B cell (primary cell): ENCODE data around the gene RNF157. TPM values are rescaled to one million over a fixed set of nuclear protein-coding genes. Genes with fewer than 3 reads are reported as not detected.

Experiments used
- ATAC-seq: fragments of 200-7000 bp; cut with Tn5 transposase; one replicate; pipeline ENCODE4 v1.10.0; 2021; ENCODE audit warnings: low read depth, mild to moderate bottlenecking, moderate number of reproducible peaks, moderate library complexity
- CTCF ChIA-PET: fragments of 350-600 bp; sonication (Branson Sonifier 250); formaldehyde crosslinking; loops from one replicate; lab custom pipeline; 2021; ENCODE audit warnings: antibody characterized with exemption, inconsistent platforms; lab: Charles Lee
- POLR2A ChIA-PET: fragments of 350-600 bp; sonication (Branson Sonifier 250); formaldehyde crosslinking; loops from one replicate; lab custom pipeline; 2021; ENCODE audit warnings: antibody characterized with exemption; lab: Charles Lee
- DNase-seq: peaks from one replicate; pipeline ENCODE4 v3.0.0; 2013
- H2AFZ ChIP-seq: 2 replicates; pipeline ENCODE4 v1.6.1; 2012; ENCODE audit warnings: mild to moderate bottlenecking, low read depth, low read length; ENCODE audit not compliant: insufficient read depth, poor library complexity, severe bottlenecking
- H3K27ac ChIP-seq, 2 donors: 1 replicate in 1 of 2; 2 replicates in 1 of 2; pipeline ENCODE4 v1.5.1; 2012 to 2013; ENCODE audit warnings: low read length in 2 of 2, mild to moderate bottlenecking in 2 of 2, moderate library complexity in 1 of 2
- H3K27me3 ChIP-seq, 4 experiments: fragments of 200-600 bp in 1 of 4; sonication (generic) in 1 of 4; replicated peaks in 1 of 4; 1 replicate in 2 of 4; 2 replicates in 2 of 4; pipeline versions ENCODE4 v1.6.1 to v1.7.0; 2013 to 2016; ENCODE audit warnings: low read length in 3 of 4, mild to moderate bottlenecking in 2 of 4, mixed read lengths in 1 of 4, moderate library complexity in 1 of 4; ENCODE audit not compliant: insufficient read depth in 4 of 4, control insufficient read depth in 3 of 4; ENCODE audit errors: control extremely low read depth in 1 of 4
- H3K36me3 ChIP-seq, 2 experiments: replicated peaks in 1 of 2; 1 replicate in 1 of 2; 2 replicates in 1 of 2; pipeline versions ENCODE4 v1.6.1 to v1.7.1; 2013; ENCODE audit warnings: low read length in 1 of 2; ENCODE audit not compliant: insufficient read depth in 2 of 2, control insufficient read depth in 1 of 2; ENCODE audit errors: control extremely low read depth in 1 of 2, extremely low read depth in 1 of 2
- H3K4me1 ChIP-seq, 2 donors: fragments of 200-600 bp in 1 of 2; sonication (generic) in 1 of 2; 1 replicate in 1 of 2; 2 replicates in 1 of 2; pipeline versions ENCODE4 v1.5.1 to v1.6.1; 2013 to 2017; ENCODE audit warnings: low read length in 2 of 2; ENCODE audit not compliant: control insufficient read depth in 2 of 2, insufficient read depth in 2 of 2
- H3K4me2 ChIP-seq: replicated peaks from 2 replicates; pipeline ENCODE3; 2012; ENCODE audit warnings: mild to moderate bottlenecking, low read depth, low read length; ENCODE audit not compliant: poor library complexity, severe bottlenecking
- H3K4me3 ChIP-seq, 5 experiments: fragments of 200-600 bp in 1 of 5; sonication (generic) in 1 of 5; 1 replicate in 3 of 5; 2 replicates in 2 of 5; pipeline versions ENCODE4 v1.5.1 to v1.7.0; 2011 to 2016; ENCODE audit warnings: low read length in 4 of 5, mild to moderate bottlenecking in 4 of 5, low read depth in 2 of 5, control low read depth in 1 of 5, moderate library complexity in 1 of 5; ENCODE audit not compliant: insufficient read depth in 1 of 5; ENCODE audit errors: control extremely low read depth in 1 of 5, extremely low read depth in 1 of 5
- H3K79me2 ChIP-seq: fragments of 200-600 bp; sonication (generic); one replicate; pipeline ENCODE4 v1.6.0; 2016; ENCODE audit warnings: low read length; ENCODE audit not compliant: control insufficient read depth, insufficient read depth
- H3K9ac ChIP-seq: fragments of 200-600 bp; sonication (generic); 2 replicates; pipeline ENCODE4 v1.6.1; 2017; ENCODE audit warnings: mild to moderate bottlenecking, low read length, moderate library complexity
- H3K9me3 ChIP-seq, 3 donors: one replicate each; pipeline versions ENCODE4 v1.6.1 to v1.7.1; 2013; ENCODE audit warnings: low read length in 2 of 3; ENCODE audit not compliant: control insufficient read depth in 2 of 3, insufficient read depth in 1 of 3; ENCODE audit errors: control extremely low read depth in 1 of 3
- H4K20me1 ChIP-seq: 2 replicates; pipeline ENCODE4 v1.6.0; 2012; ENCODE audit warnings: mild to moderate bottlenecking, low read length; ENCODE audit not compliant: insufficient read depth, control insufficient read depth, poor library complexity, severe bottlenecking
- H3K27ac Mint-ChIP-seq: one replicate; pipeline ENCODE4 v1.8.0; 2021; ENCODE audit warnings: mixed read lengths
- H3K27me3 Mint-ChIP-seq: one replicate; pipeline ENCODE4 v1.8.0; 2021; ENCODE audit warnings: mixed read lengths
- H3K4me1 Mint-ChIP-seq: one replicate; pipeline ENCODE4 v1.8.0; 2021; ENCODE audit warnings: mixed read lengths
- H3K4me3 Mint-ChIP-seq: one replicate; pipeline ENCODE4 v1.8.0; 2021; ENCODE audit warnings: mixed read lengths
- H3K9me3 Mint-ChIP-seq: one replicate; pipeline ENCODE4 v1.8.0; 2022; ENCODE audit warnings: mixed read lengths; ENCODE audit not compliant: insufficient read depth
- CTCF ChIP-seq: fragments of 200-600 bp; IDR thresholded peaks from one replicate; pipeline ENCODE4 v1.8.0; 2022; ENCODE audit warnings: antibody characterized with exemption, mild to moderate bottlenecking
- EZH2 ChIP-seq: IDR thresholded peaks from 2 replicates; pipeline ENCODE4 v1.6.1; 2012; ENCODE audit warnings: borderline replicate concordance, low read depth, mild to moderate bottlenecking, moderate library complexity, low read length; ENCODE audit not compliant: insufficient read depth, poor library complexity, severe bottlenecking
- WGBS: methylation state at CpG from one replicate; pipeline ENCODE4 v1.1.5; 2013; ENCODE audit warnings: missing lambda C conversion rate; ENCODE audit not compliant: insufficient coverage; 5-methylcytosine and 5-hydroxymethylcytosine counted together
- intact Hi-C: fragments of 100-400 bp; cut with micrococcal nuclease; formaldehyde crosslinking; loops from one replicate; pipeline ENCODE4 v1.10.0; 2022
- polyA plus RNA-seq: library from polyadenylated mRNA; depleted of rRNA; stranded (reverse); fragments of >200 nt; gene quantifications from 2 replicates; pipeline ENCODE4 v1.2.3, GENCODE V29; 2012
- total RNA-seq, 2 donors: library from RNA; stranded (reverse); fragments of 120-200 nt in 1 of 2; gene quantifications; 1 replicate in 1 of 2; 2 replicates in 1 of 2; pipeline versions ENCODE4 v1.2.3 to v1.2.4, GENCODE V29; 2013 to 2022

RNF157 gene
- total and polyA plus RNA-seq, 2 donors (not counting 1 experiment from before 2014, with no cell fraction given) = 0.54 to 1.2 TPM

- ChIA-PET POLR2A (no interaction called here), CTCF (interaction anchor here (0.6 kb wide), 1 partner anchor 51 kb away, joined by 3 read pairs; no protein-coding TSS in a partner anchor)
- no peak for TF ChIP-seq EZH2
- TF ChIP-seq CTCF = no peak
- H3K4me3 Mint-ChIP-seq = no peak overlapping the region
- intact Hi-C loops = no loop called here
- H3K27ac Mint-ChIP-seq = no peak overlapping the region
- Histone ChIP-seq H3K27me3 (peaks cover 0 to 5% (median 2%) of the 10 kb centered on the region in 4 experiments), H3K4me1 (no peaks in the 10 kb centered on the region), H3K9me3 (peaks cover 0 to 1% (median 0%) of the 10 kb centered on the region in 3 donors), H3K4me3 (no peak overlapping the region), H3K27ac (no peak overlapping the region), H3K4me2 (no peak overlapping the region), H2AFZ (no peak overlapping the region), H4K20me1 (no peaks in the 10 kb centered on the region), H3K79me2 (no peaks in the 10 kb centered on the region), H3K36me3 (no peaks in the 10 kb centered on the region), H3K9ac (no peak overlapping the region)
- no CpG with 5 or more reads among the region's 5 CpGs for WGBS
- DNase-seq (no peak), ATAC-seq (no peak)
- H3K9me3 Mint-ChIP-seq = no peaks in the 10 kb centered on the region
- H3K4me1 Mint-ChIP-seq = peaks cover 2% of the 10 kb centered on the region
- peaks cover 11% of the 10 kb centered on the region for H3K27me3 Mint-ChIP-seq
Measured at GRCh38 chr17:76234354-76234679, 6.0 kb downstream of the RNF157 start.

- Histone ChIP-seq H3K4me3 (no peak overlapping the region), H2AFZ (no peak overlapping the region), H3K27ac (no peak overlapping the region), H4K20me1 (no peaks in the 10 kb centered on the region), H3K27me3 (peaks cover 0 to 4% (median 0%) of the 10 kb centered on the region in 4 experiments), H3K9me3 (peaks cover 0 to 1% (median 0%) of the 10 kb centered on the region in 3 donors), H3K4me1 (no peaks in the 10 kb centered on the region), H3K9ac (no peak overlapping the region), H3K36me3 (no peaks in the 10 kb centered on the region), H3K4me2 (no peak overlapping the region), H3K79me2 (no peaks in the 10 kb centered on the region)
- intact Hi-C loops = no loop called here
- Mint-ChIP-seq H3K27ac (no peak overlapping the region), H3K9me3 (no peaks in the 10 kb centered on the region), H3K27me3 (peaks cover 10% of the 10 kb centered on the region), H3K4me3 (no peak overlapping the region), H3K4me1 (no peaks in the 10 kb centered on the region)
- ATAC-seq (no peak), DNase-seq (no peak)
- 96% methylated on average over 2 of the region's 6 CpGs for WGBS
- CTCF ChIA-PET = interaction anchor here (0.6 kb wide), 1 partner anchor 51 kb away, joined by 3 read pairs; no protein-coding TSS in a partner anchor
- POLR2A ChIA-PET = no interaction called here
- TF ChIP-seq CTCF = no peak
- no peak for TF ChIP-seq EZH2
Measured at GRCh38 chr17:76233588-76234353, 6.5 kb downstream of the RNF157 start.
